Measurements from ENCODE around the gene FBN1.

Gene FBN1

DNA sequence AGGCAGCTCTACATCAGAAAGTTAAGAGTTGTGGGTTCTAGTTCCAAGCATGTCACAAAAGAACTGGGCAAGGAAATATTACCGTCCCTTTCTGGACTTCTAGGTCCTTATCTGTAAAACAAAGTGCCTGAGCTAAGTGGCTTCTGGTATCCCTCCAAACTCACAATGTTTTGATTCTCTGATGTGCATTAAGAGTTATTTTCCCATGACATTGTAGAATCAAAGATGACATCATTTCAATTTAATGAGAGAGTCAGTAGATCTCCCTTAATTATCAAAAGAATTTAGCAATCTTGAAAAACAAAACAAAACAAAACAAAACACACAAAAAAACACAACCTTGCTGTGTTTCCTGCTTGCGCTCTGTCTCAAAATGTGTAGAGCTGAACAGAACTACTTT lies 225.6 kb downstream of the FBN1 start:
- DNase-seq, result no peak

DNA sequence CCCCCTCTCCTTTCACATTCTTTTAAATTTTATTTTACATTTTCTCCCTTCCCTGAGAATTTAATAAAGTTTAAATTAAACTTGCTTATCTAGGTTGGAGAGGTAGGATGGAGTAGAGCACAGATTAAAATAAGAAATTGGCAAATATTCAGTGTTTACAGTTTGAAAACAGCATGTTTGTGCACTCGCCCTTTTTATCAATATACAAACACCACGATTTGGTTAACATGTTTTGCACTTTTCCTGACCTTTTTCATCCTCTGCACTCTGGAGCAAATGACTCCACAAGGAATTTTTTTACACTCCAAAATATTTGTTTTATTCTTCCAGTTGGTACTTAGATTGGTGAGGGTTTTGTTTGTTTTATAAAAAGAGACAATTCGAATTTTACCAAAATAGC lies 227.2 kb downstream of the FBN1 start:
- DNase-seq, result no peak

DNA sequence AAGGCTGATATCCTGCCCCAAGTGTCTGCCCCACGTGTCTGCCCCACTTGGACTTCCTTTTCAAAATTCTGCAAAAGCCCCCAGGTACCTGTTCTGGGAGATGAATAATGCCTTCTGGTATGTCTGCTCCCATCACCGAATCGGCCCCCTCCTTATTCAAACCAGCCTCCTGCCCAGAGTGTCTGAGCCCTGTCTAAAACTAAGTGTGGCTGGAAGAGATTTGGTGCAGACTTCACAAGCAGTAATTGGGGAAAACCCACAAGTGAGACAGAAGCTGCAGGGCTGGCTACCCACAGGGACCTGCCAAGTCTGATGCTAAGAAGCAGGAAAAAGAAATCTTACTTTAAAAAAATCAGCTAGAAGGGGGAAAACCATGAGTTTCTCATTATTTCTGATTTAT lies 229.2 kb downstream of the FBN1 start:
- no peak for DNase-seq

DNA sequence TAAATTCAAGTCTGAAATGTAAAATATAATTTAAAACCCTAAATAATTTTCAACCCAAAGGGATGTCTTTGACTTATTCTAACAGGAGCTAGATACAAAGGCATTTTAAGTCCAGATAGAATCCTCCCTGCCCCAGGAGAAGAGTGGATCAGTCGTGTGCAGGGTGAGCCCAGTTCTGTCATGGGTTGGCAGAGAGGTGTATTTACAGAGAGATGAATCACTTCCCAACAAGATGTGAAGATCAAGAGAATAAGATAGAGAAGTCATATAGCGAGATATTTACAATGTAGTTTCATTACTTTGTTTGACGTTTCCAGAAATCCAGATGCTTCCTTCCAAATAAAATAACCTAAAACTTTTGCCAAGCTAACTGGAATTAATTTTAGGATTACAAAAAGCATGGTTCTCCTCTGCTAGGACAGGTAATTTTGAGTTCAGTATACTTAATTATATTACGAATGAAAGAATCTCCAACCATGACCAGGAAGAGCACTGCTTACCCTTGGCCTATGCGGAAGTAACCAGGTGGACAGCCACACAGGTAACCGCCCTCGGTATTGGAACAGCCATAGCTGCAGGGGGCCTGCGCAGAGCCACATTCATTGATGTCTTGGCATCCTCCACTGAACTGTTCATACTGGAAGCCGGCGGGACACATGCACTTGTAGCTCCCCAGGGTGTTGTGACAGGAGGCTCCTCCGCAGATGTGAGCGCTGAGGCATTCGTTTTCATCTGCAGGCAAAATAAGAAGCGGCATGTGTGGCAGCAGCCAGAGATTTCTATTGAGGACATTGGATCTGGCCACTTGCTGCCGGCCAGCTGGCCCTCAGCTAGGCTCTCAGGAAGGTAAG lies 230.2 kb downstream of the FBN1 start:
- no peak for DNase-seq

DNA sequence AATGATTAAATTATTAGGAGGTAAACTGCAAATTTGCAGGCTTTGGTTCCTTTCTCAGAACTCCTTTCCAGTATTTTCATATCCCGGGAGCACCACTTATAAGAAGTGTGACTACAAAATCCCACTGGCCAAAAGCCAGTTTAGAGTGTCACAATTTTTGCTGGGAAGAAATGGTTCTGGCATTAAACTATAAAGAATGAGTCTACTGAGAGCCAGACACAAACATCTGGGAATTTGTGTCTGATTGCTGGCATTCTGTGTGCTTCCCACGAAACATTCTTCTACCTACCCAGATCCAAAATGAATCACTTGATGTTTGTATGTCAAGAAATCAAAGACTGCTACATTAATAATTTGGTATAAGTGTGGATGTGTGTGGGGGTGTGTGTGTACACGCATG lies 231.5 kb downstream of the FBN1 start:
- no peak for DNase-seq

DNA sequence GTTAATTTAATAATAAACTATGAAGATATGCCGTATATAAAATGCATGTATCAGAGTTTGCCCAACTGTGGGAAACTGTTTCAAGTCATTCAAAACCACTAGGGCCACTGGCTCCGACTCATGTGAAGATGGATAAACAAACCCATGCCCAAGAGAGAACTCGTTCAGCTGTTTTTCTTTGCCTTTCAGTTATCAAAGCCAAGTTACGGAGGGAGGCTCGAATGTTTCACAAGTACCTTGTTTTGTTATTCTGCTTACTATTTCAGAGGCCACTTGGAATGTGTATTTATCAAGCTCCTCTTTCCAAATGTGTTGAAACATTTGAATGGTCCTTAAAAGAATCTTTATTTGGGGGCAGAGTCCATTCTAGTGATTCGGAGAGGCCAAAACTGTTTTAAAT lies 232.2 kb downstream of the FBN1 start:
- DNase-seq, result no peak

DNA sequence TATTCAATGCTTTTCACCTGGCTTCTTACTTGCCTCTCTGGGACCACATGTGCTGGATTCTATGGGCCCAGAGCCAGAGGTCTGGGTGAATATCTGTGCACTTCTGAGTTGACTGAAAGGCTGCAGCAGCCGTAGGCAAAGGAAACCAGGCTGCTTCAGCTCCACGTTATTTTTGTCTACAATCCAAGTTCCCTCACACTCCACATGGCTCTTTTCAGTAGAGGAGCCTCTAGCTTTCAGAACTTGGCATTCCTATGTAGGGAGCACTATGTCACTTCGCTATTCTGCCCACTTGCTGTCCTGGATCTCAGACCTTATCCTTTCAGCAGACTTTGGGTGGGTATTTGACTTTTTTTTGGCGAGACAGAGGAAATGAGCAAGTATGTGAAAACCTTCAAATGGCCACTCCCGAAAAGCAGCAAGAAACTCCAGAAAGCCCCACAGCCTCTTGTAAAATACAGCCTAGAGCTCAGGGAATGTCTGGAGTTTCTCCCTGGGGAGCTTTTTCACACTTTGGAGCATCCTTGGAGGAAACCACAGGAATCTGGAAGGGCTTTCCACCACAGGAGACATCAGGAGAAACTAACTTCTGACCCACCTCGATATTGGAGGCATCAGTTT lies 233.4 kb downstream of the FBN1 start:
- DNase-seq, result no peak

DNA sequence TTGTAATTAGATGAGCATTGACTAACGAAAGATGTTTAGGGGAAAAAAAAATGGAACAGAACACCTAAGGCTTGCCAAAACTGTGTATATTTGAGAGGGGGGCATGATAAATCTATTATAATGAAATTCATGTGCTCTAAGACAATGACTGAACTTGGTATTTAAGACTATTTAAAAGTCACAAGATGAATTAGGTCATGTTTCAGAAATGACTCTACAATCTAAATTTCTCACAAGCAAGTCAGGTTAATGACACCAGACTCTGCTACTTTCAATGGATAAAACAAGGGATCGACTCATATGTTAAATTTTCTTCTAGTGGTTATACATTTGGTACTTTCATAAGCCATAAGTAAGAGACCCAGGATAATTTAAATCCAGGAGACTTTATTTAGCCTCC lies 235.9 kb downstream of the FBN1 start:
- DNase-seq, result no peak

DNA sequence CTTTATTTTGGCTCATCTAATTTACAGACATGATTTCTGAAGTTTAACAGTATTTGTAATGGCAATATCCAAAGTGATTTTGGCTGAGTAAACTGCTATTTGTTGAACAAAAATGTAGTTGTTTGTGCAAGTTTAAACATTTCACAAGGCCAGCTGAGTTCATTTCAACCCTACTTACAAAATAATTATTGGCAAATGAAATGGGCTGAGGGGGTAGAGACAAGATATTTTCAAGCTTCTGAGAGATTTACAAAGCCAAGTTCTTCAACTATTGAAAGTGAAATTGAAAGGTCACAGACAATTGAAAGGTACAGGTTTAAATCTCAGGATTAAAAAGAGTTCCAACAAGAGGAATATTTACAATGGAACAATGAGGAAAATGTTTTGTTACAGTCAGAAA lies 237.2 kb downstream of the FBN1 start:
- DNase-seq, result no peak

DNA sequence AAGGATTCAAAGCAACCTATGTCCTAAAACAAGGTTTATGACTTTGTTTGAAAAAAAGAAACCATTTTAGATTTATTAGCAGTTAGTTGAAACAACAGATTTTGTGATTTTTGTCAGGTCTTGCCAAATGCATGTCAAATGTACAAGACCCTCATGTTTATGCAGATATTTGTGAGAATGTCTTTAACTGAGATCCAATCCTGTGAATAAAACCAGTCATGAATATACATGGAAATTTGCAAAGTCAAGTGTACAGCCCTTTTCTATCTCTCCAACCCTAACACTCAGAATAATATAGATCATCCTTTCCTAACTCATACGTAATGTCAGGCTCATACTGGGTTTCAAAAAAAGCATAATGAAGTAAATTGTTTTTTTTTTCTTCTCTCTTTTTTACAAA lies 237.9 kb downstream of the FBN1 start:
- DNase-seq, result no peak

DNA sequence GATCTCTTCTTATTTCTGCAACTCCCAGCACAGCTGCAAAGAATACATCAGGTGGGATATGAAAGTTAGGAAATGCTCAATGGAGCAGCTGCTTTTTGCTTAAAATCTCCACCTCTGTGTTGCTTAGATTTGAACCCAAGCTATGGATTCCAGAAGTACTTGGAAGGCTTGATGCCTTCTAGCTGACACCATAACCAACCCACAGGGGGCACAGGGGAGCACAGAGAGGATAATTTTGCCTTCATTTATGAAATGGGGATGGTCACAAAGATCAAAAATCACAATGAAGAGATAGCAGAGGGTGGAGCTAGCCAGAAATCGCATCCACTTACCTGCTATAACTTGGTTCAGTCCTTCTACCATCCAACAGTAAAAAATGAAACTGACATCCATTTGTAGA lies 238.6 kb downstream of the FBN1 start:
- no peak for DNase-seq

DNA sequence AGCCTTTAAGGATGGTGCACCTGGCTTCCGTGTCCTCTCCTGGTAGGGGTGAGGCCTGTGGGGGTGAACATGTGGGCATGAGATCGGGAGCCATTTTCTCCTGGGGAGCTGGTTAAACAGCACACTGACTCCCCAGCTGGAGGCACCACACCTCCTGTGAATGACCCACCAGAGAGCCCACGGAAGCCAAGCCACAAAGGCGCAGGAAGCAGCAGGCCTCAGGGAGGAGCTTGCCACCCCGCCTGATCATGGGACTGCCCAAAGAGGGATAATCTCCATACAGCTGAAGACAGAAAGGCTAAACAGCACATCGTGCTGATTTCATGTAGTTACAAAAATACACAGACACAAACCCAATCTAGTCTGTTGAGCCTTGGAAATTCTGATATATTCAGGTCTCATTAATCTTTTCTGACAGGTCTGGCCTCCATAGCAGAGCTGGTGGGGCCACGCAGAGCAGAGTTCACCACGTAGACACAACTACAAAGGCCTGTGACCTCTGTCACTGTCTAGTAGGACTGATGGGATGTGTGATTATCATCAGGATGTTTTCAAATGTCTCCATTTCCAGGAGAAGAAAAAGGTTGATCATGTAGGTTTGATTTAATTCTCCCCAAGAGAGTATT lies 239.1 kb downstream of the FBN1 start:
- no peak for DNase-seq

DNA sequence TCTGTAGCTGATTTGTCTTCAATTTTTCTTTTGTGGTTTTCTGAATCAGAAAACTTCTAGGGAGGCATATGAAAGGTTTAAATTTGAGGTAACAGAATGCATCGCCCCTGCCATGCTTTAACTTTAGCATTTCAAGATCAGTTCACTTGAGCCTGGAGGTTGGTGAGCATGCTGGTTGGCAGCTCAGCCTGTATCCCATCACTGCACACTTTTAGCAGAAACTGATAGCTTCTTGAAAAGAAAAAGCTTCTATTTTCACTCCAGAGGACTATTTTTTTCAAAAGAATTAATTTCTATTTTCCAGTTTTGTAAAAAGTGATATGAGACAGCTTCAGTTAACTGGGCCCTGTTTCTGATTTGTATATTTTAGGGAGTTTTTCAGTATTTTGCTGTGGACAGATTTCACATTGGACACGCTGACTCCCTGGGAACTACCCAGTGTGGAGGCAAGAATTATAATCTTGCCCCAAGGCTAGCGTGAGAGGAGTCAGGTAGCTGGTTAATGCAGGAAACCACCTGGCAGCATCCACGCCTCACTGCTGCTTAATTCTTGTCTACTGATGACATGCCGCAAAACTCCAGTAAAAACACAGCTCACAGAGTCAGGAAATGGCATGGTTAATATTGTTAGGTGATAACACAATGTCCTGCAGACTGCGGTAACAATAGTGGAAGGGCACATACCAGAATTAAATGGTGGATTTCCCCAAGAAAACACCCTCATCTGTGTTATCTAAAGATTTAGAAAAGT lies 242.9 kb downstream of the FBN1 start:
- no peak for DNase-seq

DNA sequence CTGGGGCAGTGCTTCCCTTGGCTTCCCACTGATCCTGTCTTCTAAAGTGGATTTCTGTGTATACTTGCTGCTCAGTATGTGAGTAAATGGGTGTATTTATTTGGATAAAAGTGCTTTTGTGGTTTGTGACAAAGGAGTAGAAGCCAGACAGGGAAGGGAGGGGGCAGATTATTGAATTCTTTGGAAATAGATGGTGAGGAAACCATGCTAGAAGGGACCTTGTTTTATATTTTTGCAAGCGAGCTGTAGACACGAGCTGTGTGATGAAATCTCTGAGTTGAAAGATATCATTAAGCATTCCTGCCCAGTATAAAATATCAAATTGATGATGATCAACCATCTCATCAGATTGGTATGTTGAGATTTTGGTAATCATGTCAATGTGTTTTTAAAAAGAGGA lies 245.4 kb downstream of the FBN1 start:
- no peak for DNase-seq

DNA sequence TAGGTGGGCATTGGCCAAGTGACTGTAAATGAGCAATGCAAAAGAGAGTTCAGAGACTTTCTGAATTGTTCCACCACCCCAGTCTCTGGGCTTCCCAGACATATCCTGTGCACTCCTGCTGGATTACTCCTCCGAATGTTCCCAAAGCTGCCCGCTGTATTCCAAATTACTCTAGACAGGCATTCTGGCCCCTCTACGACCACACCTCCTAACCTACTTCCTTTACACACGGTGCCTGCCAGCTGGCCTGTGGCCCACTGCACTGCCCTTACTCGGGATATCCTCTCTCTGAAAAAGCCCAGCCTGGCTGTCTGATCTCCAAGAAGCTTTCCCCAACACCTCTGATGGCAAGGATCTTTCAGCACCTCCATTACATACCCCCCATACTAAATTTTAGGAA lies 247.7 kb downstream of the FBN1 start:
- no peak for DNase-seq

DNA sequence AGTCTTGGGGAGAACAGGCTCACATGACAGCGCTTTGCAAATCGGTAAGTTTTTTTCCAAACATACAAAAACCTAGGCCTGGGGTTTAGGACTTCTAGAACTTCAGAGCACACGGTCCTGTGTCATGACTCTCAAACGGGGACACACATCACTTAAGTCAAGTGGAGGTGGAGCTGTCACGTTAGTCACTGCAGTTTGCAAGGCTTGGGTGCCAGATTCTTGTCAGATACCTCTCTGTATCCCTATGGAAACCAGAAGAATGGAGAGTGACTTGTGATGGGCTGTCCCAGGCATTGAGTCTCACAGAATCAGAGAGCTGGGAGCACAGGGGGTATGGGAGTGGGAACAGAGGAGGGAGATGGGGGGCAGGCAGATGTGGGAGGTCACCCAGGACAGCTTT lies 249.5 kb downstream of the FBN1 start:
- no peak for DNase-seq

DNA sequence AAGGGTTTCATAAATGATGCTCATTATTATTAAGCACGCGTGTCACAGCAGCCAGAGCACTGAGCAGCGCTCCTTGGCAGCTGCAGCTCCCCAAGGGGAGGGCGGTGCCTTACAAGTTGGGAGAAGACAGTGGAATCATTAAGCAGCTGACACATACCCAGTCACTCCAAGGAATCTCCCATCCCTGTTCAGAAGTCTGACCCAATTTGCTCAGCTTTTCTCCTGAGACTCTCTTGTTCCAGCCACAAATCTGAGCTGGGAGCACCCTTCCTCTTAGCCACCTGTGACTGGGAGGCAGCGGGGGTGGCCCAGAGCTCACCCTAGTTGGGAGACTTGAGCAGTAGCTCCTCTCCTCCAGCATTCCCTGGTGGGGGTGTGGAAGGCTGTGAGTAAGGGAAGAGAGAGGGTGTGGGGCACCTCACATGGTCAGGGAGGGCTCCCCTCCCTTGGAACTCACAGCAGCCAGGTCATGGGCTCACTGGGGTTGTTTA lies 249.9 kb downstream of the FBN1 start:
- no peak for DNase-seq

DNA sequence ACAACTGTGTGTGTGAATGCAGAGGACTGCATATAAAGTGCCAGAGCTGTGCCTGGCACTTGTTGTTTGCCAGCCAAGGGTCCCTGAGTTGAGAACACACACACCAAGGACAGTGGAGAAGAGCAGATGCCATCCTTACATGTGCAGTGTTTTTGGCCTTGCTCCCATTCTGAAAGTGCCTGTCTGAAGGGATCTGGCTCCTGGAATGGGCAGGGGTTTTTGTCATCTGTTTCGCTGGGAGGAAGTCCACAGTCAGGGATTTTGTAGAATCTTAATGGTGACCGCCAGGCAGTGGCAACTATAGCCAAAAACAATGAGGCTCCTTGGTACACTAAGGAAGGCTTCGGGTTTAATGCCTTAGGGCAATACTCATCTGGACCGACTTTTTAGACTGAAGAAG lies 250.5 kb downstream of the FBN1 start:
- no peak for DNase-seq

DNA sequence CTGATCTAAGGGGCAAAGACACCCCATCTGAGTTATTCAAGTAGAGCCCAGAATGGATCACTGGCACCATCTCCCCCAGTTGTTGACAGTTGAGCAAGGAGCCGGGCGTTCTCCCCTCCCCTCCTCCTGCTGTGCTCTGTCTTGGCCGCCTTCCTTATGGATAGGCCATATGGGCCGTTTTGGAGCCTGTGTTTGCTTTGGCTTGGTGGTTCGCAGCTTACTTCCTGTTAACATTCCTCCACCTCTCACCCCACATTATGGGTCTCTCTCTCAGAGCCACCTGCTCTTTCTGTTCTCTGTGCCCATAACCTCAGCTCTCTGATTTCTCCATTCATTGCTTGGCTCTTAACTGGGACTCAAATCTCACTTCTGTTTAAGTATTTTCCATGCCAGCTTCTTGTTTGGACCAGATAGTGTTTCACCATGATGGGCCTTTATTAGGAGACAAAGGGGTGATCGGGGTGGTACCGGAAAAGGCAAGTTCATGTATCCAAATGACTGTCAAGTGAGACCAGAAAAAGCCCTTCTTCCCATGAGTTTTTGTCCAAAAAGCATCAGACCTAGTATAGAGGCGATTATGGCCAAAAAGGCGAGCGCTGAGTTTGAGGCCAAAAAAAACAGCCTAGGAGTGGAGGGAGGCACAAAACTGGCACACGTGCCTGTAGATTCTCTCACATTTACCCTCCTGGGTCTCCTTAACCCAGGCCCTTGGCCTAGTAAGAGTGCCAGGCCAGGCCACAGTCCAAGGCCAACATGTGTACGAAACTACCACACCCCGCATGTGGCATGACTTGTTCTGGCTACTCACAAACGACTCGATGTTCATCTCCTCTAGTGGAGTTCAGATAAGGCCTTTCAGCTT lies 251.6 kb downstream of the FBN1 start:
- peak; percentile 81 for DNase-seq

DNA sequence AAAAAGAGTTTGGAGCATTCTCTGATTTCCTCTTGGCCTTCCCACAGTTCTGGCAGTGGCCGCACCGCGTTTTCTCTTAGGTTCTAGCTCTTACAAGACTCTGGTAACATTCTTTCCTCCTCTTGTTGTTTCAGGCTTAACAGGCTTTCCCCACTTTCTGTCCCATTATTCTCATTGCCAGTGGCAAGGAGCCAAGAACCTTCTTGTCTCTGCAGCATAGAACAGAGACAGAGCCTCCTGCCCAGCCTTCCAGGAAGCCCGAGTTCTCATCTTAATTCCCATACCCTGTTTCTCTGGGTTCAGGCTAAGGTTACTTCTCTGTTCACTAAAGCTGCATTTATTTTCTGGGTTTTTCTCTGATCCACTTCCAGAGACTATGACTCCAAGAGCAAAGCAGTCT lies 253.2 kb downstream of the FBN1 start:
- no peak for DNase-seq

DNA sequence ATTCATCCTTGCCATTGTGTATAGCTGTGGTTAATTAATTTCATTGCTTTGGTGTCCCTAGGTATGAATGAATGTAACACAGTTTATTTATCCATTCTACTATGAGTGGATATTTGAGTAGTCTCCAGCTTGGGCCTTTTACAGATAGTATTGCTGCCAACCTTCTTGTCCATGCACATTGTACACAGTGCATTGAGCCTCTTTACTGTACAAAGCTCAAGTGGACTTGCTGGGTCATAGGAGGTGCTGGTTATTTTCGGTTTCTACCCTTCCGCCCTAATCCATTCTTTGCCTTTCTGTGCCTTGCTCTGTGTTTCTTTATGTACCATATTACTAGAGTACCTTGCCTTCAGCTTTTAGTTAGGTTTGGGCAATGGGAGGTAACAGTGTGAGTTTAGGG lies 253.6 kb downstream of the FBN1 start:
- DNase-seq, result no peak

DNA sequence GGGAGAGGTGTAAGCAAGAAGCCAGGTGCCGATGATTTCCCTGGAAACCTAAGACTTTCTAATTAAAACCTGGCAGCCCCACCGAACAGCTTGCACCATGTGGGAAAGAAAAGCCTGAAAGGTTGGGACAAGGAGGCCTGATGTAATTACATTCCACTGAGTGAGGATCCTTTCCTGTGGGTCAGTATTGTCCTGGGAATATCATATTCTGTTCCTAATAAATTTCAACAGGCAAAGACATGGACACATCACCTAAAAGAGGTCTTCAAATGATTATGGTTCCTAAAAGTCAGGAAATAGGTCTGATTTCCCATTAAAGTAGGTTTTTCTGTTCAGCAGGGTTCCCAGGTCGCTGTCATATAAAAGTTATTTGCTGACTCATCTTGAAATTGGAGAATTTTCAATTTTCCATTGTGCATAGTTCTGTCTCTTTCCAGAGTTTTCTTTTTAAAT lies 255.8 kb downstream of the FBN1 start:
- peak; percentile 44 for DNase-seq
